ENCODE results near the gene KRTAP23-1. TPM values are rescaled to one million over a fixed set of nuclear protein-coding genes. Genes with fewer than 3 reads are reported as not detected.

The KRTAP23-1 gene
- total RNA-seq, 4 donors from 2014 or later = not detected

GRCh38 chr21:30315701-30316100 lies 32.7 kb downstream of the KRTAP23-1 start:
- Histone ChIP-seq H3K27me3 (no peaks in the 10 kb centered on the region), H3K4me1 (no peaks in the 10 kb centered on the region), H3K9me3 (no peaks in the 10 kb centered on the region), H3K27ac (no peak overlapping the region), H3K36me3 (no peaks in the 10 kb centered on the region), H3K4me3 (no peak overlapping the region)
- 62 to 81% methylated on average over 2 of the region's 2 CpGs for WGBS, 2 donors (ENCODE audit: low coverage in 1 of 2)
- no peak for TF ChIP-seq POLR2A (IDR thresholded peaks at IDR 0.05)
- no peak for ATAC-seq

- Histone ChIP-seq H3K4me3 (no peak overlapping the region), H3K27ac (no peak overlapping the region), H3K4me1 (no peaks in the 10 kb centered on the region), H3K27me3 (no peaks in the 10 kb centered on the region), H3K9me3 (no peaks in the 10 kb centered on the region), H3K36me3 (no peaks in the 10 kb centered on the region)
- no peak for ATAC-seq
- TF ChIP-seq CTCF (IDR thresholded peaks at IDR 0.05) (no peak), EP300 (IDR thresholded peaks at IDR 0.05) (no peak), POLR2AphosphoS5 (IDR thresholded peaks at IDR 0.05) (no peak), POLR2A (IDR thresholded peaks at IDR 0.05) (no peak)
- 49 to 58% methylated on average over 2 of the region's 2 CpGs for WGBS, 2 donors (ENCODE audit: low coverage in 1 of 2)
Measured at GRCh38 chr21:30306884-30307283, 41.5 kb downstream of the KRTAP23-1 start.

- no peaks in the 10 kb centered on the region for H3K9me3 ChIP-seq
- no peak overlapping the region for H3K4me3 ChIP-seq
- WGBS, 2 donors (ENCODE audit: low coverage in 1 of 2) = 22 to 32% methylated on average over 1 of the region's 1 CpG
- no peak for TF ChIP-seq EP300 (IDR thresholded peaks at IDR 0.05)
- TF ChIP-seq POLR2A (IDR thresholded peaks at IDR 0.05) = no peak
- TF ChIP-seq POLR2AphosphoS5 (IDR thresholded peaks at IDR 0.05) = no peak
- no peak for TF ChIP-seq CTCF (IDR thresholded peaks at IDR 0.05)
- H3K36me3 ChIP-seq = no peaks in the 10 kb centered on the region
- no peaks in the 10 kb centered on the region for H3K4me1 ChIP-seq
- H3K27ac ChIP-seq = no peak overlapping the region
- H3K27me3 ChIP-seq = no peaks in the 10 kb centered on the region
- ATAC-seq = no peak
Measured at GRCh38 chr21:30305136-30305535, 43.3 kb downstream of the KRTAP23-1 start.

Small RNAs within 50 kb of the gene (small RNA-seq; reads per million reads assigned to genes)
- 0 reads per million in 4 donors for gene KRTAP23-1
- 0 reads per million in 4 donors for gene MIR4327

Other genes starting within 250 kb of the KRTAP23-1 start
- gene CLDN17, start 181.8 kb downstream of the KRTAP23-1 start, total RNA-seq = not detected
- 1 to 10 TPM in 1 of 4 donors, not detected in 3; 2.1 TPM for gene CLDN8, start 132.5 kb downstream of the KRTAP23-1 start, total RNA-seq
- not detected for gene KRTAP24-1, start 65.7 kb downstream of the KRTAP23-1 start, total RNA-seq
- not detected for gene KRTAP25-1, start 59.1 kb downstream of the KRTAP23-1 start, total RNA-seq
- not detected for gene KRTAP26-1, start 28.3 kb downstream of the KRTAP23-1 start, total RNA-seq
- gene KRTAP27-1, start 10.9 kb downstream of the KRTAP23-1 start, total RNA-seq = not detected
- gene KRTAP13-2, start 23.7 kb upstream of the KRTAP23-1 start, total RNA-seq = not detected
- not detected for gene KRTAP13-1, start 47.4 kb upstream of the KRTAP23-1 start, total RNA-seq
- gene KRTAP13-3, start 77.3 kb upstream of the KRTAP23-1 start, total RNA-seq = not detected
- gene KRTAP13-4, start 81.6 kb upstream of the KRTAP23-1 start, total RNA-seq = not detected
- not detected for gene KRTAP15-1, start 91.7 kb upstream of the KRTAP23-1 start, total RNA-seq
- not detected for gene KRTAP19-1, start 131.8 kb upstream of the KRTAP23-1 start, total RNA-seq
- gene KRTAP19-2, start 138.8 kb upstream of the KRTAP23-1 start, total RNA-seq = not detected
- 1 to 10 TPM in 1 of 4 donors, not detected in 3; 1.7 TPM for gene KRTAP19-3, start 143.4 kb upstream of the KRTAP23-1 start, total RNA-seq
- not detected for gene KRTAP19-4, start 148.6 kb upstream of the KRTAP23-1 start, total RNA-seq
- gene KRTAP19-5, start 153.5 kb upstream of the KRTAP23-1 start, total RNA-seq = not detected
- gene KRTAP19-6, start 193.3 kb upstream of the KRTAP23-1 start, total RNA-seq = not detected
- gene KRTAP19-7, start 212.7 kb upstream of the KRTAP23-1 start, total RNA-seq = not detected
- not detected for gene KRTAP22-2, start 241.8 kb upstream of the KRTAP23-1 start, total RNA-seq
- not detected for gene KRTAP6-3, start 243.8 kb upstream of the KRTAP23-1 start, total RNA-seq

Measured in gastroesophageal sphincter (tissue), 4 donors.